ENCODE measurements around the gene ATXN7L1.

DNA sequence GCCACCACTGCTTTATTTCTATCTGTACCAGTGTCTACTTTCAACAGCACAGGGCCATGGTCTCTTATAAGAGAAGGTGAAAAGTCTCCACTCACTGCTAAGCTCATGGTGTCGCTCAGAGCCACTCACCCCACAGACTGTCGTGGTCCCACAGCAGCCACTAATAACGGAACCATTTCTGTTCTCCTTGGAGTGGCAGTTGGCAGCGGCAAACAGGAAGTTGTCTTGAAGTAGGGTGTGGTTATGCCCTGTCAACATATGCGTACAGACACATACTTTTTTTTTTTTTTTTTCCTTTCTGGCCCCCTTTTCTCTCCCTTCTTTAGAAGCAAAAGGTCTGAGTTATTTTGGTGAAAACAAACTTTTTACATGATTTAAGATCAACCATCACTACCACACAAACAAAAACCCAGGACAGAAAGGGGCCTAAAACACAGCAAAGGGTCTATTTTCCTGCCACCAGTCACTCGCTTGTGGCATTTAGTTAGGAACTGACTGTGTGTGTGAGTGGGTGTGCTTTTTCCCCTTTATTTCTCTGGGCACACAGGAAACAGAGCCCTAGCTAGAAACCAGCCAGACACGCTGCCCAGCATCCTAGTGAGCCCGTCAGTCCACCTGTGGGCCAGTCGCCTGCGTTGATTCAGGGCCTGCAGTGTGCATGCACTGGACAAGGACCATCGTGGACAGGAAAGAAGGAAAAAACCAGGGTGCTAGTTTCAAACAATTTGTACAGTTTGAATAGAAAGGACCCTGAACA is 198.4 kb downstream of the ATXN7L1 start:
- TF ChIP-seq, protein P1, sequence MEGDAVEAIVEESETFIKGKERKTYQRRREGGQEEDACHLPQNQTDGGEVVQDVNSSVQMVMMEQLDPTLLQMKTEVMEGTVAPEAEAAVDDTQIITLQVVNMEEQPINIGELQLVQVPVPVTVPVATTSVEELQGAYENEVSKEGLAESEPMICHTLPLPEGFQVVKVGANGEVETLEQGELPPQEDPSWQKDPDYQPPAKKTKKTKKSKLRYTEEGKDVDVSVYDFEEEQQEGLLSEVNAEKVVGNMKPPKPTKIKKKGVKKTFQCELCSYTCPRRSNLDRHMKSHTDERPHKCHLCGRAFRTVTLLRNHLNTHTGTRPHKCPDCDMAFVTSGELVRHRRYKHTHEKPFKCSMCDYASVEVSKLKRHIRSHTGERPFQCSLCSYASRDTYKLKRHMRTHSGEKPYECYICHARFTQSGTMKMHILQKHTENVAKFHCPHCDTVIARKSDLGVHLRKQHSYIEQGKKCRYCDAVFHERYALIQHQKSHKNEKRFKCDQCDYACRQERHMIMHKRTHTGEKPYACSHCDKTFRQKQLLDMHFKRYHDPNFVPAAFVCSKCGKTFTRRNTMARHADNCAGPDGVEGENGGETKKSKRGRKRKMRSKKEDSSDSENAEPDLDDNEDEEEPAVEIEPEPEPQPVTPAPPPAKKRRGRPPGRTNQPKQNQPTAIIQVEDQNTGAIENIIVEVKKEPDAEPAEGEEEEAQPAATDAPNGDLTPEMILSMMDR (IDR thresholded peaks at IDR 0.05), result no peak
- TF ChIP-seq POLR2A (IDR thresholded peaks at IDR 0.05) (no peak), POLR2AphosphoS5 (IDR thresholded peaks at IDR 0.05; ENCODE audit: insufficient read depth in 1 of 2, low read depth in 1 of 2) (no peak)
